Testis (tissue), 2 donors: ENCODE measurements around the gene NRXN3.

Source experiments
- POLR2A ChIP-seq: fragments of 450-650 bp; IDR thresholded peaks from one replicate; pipeline ENCODE4 v1.6.1; 2017; ENCODE audit warnings: antibody characterized with exemption, mild to moderate bottlenecking, moderate library complexity
- TF ChIP-seq, protein P1 (sequence below), 3 experiments: fragments of 450-650 bp in 2 of 3; fragments of 200-600 bp in 1 of 3; sonication (generic) in 1 of 3; IDR thresholded peaks; one replicate each; pipeline ENCODE4 v1.5.1; 2016 to 2019; ENCODE audit warnings: antibody characterized with exemption in 3 of 3, mild to moderate bottlenecking in 2 of 3, moderate library complexity in 1 of 3

DNA sequence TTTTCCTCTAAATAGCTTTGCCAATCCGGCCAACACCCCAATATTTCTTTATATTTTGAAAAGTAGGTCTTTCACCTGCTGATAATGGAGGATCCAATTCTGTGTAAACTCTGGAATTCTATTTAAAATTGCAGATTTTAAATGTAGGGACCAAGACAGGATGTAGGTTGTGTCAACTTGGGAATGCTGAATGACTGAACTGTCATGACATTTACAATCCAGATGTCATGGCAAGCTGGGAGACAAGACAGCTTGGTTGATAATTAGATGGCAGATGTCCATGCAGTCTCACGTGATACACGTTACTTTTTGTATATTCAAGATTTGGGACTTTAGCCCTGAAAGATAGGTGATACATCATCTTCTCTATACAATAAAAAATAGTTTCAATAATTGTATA lies 1564.0 kb downstream of the NRXN3 start:
- TF ChIP-seq, protein P1, sequence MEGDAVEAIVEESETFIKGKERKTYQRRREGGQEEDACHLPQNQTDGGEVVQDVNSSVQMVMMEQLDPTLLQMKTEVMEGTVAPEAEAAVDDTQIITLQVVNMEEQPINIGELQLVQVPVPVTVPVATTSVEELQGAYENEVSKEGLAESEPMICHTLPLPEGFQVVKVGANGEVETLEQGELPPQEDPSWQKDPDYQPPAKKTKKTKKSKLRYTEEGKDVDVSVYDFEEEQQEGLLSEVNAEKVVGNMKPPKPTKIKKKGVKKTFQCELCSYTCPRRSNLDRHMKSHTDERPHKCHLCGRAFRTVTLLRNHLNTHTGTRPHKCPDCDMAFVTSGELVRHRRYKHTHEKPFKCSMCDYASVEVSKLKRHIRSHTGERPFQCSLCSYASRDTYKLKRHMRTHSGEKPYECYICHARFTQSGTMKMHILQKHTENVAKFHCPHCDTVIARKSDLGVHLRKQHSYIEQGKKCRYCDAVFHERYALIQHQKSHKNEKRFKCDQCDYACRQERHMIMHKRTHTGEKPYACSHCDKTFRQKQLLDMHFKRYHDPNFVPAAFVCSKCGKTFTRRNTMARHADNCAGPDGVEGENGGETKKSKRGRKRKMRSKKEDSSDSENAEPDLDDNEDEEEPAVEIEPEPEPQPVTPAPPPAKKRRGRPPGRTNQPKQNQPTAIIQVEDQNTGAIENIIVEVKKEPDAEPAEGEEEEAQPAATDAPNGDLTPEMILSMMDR (IDR thresholded peaks at IDR 0.05), result no peak
- no peak for TF ChIP-seq POLR2A
